Brain pericyte (primary cell): ENCODE results near the gene SSRP1.
A peak's percentile ranks its signal among the peaks of the same experiment; 100 is the strongest.
"Not testable (repeated sequence)": the region's sequence is repeated elsewhere in the genome, so short reads cannot be mapped to it uniquely, and the experiment has no call there.

Source experiments
- DNase-seq: peaks from one replicate; pipeline ENCODE4 v3.0.0-alpha.2; 2012; ENCODE audit warnings: low read depth, low spot score

The SSRP1 gene

DNA sequence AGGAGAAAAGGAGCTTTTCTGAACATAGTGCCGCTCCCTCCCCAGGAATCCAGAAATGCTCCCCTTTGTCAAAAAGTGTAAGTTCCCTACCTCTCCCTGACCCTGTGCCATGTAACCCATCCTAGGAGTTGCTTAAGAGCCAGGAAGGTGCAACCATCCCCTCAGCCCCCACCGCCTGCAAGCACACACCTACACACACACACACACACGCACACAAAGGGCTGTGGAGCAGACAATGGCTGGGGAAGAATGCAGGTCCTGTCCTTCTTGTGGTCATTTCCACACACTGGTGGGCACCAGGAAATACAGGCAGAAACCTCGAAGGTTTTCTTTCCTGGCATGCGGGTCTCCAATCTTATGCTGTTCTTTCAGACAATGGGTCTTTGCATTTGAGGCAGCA is 3.6 kb upstream of the SSRP1 start:
- DNase-seq: no peak

DNA sequence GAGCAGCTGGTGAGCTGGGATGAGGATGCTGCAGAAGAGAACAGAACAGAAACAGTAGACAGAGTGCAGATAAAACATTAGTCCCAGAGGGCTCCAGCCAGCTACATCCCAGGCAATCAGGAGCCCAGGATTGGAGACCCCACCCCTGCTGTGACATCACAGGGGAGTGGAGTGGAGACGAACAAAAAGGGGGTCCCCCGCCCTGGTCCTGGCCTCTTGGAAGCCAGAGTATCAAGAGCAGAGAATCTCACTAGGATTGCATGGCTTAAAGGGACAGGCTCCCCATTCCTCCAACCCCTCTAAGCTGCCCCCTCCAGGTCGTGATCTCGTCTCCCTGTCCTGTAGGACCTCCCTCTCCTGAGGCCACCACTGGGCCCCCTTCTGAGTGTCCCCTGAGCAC is 2.5 kb upstream of the SSRP1 start, which contains the start of gene P2RX3:
Gene P2RX3, plus strand, starts transcription at position 211 of the 400 bp plus-strand sequence. CDS start 199 bp downstream, outside the sequence.
- DNase-seq: no peak

DNA sequence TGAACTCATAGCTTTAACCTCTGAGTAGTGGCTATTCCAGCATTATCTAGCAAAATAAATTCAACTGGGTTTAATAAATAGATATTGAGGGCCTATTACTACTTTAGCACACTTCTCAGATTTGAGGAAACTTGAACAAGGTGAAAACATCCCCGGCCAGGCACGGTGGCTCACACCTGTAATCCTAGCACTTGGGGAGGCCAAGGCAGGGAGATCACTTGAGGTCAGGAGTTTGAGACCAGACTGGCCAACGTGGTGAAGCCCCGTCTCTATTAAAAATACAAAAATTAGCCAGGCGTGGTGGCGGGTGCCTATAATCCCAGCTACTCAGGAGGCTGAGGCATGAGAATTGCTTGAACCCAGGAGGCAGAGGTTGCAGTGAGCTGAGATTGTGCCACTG is 1.2 kb upstream of the SSRP1 start:
- not testable (repeated sequence) for DNase-seq

DNA sequence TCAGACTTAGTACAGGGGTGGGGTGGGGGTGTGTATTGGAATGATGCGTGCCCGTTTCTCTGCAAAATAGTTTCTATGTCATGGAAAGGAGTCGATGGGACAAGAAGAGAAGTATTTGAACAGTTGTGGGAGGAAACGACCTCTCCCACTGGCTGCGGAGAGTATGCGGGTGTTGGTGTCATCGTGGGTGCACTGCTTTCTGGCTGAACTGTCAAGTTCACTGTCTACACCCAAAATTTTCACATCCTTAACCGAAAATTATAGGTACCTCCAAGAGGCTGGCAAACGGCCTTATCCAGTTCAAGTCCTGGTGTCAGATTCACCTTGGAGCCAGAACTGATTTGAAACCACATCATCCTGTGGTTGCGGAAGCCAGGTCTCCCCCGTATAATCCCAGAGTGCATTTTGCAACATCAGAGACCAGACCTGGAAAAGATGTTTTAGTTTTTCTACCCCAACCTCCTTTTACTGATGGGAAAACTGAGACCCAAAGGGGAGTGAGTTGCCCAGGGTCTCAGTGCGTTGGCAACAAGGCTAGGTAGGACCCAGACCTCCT is 497 bp upstream of the SSRP1 start:
- no peak for DNase-seq

DNA sequence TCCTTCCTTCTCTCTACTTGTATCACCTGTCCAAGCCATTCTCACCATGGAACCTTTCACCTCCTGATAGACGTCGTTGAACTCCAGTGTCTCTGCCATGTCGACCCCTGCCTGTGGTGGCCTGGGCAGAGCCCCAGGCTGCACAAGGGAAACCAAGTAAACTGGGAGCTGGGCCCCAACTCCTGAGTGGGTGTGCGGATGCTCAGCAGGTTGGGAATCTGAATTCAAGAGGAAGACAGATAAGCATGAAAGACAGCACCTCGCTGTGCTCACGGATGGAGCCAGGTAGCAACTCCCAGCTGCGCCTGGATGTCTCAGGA is 709 bp downstream of the SSRP1 start:
- DNase-seq: no peak

DNA sequence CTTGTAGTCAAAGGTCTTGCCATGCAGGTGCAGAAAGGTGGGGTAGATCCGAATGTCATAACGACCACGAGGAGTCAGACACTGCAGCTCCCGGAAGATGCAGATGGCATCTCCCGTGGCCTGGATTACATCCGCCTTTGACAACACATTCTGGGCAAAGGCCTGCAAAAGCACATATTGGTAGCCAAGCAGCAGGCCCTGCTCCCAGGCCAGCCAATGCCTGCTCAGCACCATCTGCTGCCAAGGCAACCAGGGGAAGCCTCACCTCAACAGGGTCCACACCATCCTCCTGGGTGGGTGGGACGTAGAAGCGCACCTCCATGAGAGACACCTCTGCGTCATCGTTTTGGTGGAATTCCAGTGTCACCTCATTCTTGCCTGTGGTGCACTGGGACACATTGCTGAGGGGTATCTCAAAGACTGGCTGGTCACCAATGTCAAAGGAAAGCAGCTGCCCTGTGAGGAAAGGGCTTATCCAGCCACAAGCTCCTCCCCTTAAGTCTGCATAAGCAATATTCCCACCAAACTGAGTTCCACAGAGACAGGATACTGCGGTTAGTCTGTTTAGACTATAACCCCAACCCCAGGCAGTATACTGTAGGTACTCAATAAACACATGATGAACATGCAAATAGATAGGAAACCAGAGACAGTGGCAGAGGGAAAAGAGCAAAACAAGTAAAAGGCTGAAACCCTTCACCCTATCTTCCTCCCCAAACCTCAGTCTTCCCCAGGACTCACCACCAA is 2.8 kb downstream of the SSRP1 start:
- DNase-seq: no peak

DNA sequence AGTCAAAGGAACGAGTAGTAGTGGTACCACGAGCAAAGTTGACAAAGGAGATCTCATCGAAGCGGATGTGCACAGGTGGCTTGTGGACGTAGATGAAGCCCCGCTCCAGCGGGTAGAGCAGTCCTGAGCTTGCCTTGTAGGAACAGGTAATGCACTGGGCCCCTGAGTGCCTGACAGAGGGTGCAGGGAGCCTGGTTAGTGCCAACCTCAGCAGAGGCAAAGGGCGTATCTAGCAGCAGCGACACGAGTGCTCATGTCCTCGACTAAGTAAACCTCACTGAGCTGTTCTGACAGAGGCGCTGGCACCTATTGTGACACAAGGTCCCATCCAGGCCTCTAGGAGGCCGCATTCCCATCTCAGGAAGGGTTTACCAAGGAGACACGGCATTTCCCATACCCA is 4.0 kb downstream of the SSRP1 start:
- no peak for DNase-seq

DNA sequence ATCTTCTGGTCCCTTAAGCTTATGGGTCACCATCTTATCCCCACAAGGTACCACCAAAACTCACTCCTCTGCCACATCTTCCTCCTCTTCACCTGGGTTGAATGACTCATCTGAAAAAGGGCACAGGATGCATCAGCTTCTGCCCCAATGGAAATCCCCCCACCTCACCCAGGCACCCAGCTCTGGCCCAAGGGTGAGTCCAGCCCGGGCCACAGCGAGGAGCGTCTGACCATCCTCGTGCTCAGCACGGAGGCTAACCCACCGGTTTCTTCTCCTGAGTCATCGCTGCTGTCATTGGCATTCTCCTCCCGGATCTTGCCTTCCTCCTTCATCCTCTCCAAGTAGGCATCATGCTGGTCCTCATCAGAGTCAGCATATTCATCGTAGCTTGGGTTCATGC is 5.7 kb downstream of the SSRP1 start:
- DNase-seq: no peak

DNA sequence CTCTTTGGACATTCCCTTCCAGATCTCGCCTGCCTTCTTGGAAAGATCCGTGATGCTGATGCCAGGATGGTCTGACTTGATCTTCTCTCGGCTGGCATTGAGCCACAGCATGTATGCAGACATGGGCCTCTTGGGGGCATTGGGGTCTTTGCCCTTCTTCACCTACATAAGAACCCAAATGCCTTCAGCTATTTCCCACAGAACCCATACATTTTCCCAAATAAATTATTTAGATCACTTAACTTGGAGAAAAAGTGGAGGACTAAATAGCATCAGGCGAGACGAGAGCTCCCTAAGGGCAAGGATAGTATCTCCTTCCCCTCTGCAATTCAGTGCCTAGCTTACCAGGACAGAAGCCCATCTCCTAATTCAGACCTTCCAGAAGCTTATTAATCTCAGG is 8.0 kb downstream of the SSRP1 start:
- no peak for DNase-seq

DNA sequence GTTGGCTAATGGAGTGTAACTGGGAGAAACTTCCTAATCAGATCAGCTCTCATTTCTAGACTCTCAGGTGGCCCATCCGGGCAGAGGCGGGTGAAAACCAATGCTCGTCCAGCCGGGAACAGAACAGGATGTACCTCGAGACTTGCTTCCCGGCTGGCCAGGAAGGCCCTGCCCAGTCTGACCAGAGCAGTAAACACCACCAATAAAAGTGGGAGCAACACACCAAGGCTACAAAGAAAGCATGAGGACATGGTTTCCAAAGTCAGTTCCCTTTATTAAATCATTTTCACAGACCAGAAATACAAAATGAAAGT is 10.0 kb downstream of the SSRP1 start:
- no peak for DNase-seq

DNA sequence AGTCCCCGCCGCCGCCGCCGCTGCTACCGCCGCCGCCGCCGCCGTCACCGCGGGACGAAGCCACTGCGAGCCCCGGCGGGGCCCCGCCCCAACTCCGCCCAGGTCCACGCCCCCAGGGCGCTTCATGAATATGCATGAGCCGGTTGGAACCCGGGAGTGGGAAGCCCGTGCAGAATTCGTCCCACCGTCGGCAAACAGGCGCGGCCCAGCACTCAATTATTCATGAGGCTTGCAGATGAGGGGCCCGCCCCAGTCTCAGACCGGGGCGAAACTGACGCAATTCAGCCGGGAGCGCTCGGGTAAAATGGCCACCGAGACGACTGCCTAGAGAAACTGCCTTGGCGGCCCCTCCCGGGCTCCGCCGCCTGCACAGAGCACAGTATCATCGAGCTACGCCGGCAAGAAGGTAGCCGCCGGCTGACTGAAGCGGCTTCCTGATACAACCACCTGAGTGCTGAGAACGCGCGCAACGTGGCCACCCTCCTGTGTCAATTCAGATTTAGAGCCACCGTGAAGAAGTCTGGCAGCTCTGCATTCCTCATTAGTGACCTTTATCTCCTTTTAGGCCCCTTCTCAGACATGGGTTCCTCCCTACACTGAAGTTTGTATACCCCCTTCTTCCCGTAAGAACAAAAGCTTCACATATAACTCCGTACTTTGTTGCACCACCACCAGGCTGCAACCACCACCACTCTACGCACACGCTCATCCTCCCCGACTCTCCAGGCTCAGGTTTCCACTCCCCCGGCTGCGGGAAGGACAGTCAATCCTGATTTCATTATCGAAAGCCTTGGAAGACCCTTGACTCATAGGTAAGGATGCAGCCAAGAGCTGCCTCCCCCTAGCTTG is 10.6 kb downstream of the SSRP1 start, which contains the start of gene TNKS1BP1:
Gene TNKS1BP1, minus strand, starts transcription at position 67 of the 849 bp plus-strand sequence. CDS start 3,067 bp downstream, outside the sequence.
- peak; percentile 85 for DNase-seq

DNA sequence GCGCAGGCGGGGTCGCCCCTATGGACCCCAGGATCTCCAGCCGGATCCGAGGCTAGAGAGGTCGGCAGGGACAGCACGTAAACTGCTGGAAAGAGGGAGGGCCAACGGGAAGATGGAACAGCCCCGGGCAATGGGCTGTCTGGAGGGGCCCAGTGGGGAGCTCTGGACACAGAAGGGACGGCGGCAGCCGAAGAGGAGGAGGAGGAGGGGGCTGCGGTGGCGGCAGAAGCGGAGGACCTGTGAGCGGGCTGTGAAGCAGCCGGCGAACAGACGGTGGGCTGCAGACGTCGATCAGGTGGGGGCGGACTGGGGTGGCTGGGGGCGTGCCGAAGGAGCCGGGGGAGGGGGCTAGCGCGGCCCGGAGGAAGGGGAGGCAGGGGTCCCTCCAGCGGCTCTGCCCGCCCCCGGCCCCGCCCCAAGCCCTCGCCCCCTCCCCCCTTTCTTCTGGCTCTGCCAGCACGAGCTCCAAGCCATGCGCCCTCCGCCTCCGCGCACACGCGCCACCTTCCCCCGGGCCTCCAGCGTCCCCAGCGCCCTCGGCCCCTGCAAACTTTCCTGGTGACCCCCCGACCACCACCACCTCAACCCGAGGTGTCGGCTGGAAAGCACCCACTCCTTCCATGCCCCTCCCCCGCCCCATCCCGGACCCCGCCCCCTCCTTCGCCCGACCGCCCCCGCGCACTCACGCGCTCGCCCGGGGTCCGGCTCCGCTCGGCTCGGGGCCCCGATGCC is 11.4 kb downstream of the SSRP1 start:
- DNase-seq: no peak

DNA sequence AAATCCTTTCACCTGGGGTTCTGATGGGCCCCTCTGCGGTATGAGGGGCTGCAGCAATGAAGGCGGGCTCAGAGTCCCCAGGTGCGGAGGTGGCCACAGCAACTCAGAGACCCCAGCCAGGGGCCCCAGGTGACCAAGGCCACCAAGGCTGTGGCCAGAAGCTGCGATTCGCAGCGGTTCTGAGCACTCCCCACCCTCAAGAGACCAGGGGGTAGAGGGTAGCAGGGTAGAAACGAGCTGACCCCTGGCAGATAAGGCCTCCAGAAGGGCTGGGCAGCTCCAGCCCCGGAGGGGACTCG is 11.9 kb downstream of the SSRP1 start:
- DNase-seq: no peak

DNA sequence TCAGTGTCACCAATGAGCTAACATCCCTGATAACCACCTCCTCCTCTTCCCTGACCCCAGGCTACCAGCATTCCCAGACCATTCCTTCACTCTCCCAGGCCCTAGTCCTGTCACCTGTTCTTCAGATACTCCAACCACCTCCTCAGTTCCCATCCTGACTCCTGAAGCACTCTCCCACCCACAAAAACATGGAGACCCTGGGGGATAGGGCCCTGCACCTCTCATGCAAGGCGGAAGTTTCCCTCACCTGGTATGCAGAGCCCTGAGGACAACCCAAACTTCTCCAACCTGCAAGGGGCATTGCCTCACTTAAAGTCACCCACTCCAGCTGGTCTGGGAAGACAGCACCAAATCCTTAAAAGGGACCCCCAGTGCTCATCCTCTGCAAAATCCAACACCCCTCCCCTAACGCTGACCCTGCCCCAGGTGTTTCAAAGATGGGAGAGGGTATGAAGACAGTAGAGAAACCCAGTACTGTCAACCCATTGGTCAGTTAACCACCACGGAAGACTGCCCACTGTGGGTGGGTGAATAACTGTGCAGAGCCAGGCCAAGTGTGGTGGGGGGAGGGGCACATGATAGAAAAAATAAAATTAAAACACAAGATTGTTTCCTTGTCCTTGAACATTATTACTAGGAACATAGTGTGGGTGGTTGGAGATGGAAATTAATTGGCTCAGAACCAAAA is 12.4 kb downstream of the SSRP1 start:
- no peak for DNase-seq

DNA sequence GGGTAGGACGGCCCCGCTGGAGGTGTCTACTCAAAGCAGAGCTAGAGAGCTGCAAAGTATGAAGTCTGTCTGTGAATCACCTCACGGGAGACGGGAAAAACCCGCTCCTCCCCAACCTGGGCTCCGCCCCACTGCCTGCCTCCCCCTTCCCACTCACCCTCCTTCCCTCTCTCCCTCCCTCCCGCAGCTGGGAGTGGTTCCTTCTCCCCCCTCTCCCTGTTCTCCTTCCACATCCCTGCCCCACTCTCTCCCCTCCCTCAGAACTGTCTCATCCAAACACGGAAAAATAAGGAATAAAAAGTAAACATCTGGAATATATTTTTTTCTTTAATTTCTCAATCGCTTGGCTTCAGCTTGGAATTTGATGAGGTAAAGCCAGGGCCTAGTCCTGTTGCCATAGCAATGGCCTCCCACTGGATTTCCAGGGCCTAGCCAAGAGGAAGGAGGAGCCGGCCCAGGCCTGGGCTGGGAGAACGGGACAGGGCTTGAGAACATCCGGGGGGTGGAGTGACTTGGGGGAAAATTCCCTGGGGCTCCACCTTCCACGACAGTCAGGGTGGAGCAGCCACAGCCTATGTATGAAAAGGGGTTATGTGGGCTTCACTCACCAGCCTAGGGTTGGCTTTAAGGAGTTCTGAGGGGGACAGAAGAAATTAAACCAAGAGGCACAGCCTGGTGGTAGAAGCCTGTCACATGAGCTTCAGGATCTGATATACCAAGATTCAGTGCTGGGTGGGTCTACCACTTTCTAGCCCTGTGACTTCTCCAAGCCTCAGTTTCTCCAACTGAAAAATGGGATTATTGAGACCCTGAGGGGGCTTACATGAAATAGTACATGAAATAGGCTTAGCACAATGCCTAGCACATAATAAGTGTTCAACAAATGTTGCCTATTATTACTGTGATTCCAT is 13.2 kb downstream of the SSRP1 start:
- peak; percentile 67 for DNase-seq

DNA sequence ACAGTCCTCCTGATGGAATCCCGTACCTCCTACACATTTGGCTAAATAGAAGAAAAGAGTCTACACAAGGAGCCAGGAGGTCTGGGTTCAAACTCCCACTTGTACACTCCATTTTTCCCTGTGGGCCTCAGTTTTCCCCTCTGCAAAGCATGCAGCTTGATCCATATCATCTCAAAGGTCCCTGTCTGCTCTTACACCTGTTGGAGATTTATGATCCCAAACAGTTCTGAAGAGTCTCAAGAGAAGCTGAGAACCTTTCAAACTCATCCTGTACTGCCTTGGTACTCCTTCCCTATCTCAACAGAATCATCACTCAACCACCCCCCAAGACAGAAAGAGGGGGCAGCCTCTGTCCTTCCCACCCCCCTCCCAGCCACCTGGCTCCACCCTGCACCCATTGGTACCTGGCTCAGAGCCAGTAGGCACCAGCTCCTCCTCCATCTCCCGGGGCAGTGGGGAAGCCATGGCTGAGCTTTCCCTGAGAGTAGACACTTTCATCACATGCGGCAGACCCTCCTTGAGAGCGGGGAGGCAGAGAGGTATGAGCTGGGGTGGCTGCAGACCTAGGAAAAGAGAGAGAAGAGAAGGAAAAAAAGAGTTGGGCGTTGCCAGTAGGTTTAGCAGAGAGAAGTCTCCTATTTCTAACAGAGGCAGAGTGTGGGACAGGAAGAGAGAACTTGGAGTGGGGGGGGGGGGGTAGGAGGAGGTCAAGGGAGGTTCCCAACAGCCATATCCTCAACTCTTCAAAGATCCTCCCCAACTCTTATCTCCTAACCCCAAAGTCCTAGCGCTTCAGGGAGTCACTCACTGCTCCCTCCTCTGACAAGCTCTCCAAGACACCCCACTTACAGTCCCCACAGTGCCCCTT is 14.1 kb downstream of the SSRP1 start:
- no peak for DNase-seq

DNA sequence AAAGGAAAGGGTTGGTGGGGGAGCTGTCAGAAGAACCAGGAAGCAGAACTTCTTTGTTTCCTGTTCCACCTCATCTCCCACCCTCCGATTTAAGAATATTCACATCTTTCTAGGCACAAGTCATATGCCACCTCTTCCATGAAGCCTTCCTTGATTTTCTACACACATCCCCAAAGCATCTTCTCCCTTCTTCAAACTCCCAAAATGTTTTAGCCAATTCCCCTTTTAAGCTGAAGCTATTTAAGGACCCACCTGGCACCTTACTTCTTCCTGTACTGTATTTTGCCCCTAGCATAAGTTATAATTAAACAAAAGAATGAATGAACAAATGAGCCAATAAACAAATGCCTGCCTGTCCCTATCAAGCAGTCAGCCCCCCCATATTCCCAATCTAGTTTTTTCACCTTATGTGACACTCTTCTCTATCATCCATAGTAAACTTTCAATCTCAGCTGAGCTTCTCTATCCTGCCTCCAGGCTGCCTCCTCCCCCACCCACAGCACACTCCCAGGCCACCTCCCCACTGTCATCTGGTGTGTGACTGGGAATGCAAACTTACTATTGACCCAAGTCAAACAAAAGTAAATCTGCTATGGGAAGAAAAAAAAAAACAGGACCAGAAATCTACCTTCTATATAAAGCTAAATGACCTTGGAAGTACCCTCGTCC is 14.8 kb downstream of the SSRP1 start:
- no peak for DNase-seq

DNA sequence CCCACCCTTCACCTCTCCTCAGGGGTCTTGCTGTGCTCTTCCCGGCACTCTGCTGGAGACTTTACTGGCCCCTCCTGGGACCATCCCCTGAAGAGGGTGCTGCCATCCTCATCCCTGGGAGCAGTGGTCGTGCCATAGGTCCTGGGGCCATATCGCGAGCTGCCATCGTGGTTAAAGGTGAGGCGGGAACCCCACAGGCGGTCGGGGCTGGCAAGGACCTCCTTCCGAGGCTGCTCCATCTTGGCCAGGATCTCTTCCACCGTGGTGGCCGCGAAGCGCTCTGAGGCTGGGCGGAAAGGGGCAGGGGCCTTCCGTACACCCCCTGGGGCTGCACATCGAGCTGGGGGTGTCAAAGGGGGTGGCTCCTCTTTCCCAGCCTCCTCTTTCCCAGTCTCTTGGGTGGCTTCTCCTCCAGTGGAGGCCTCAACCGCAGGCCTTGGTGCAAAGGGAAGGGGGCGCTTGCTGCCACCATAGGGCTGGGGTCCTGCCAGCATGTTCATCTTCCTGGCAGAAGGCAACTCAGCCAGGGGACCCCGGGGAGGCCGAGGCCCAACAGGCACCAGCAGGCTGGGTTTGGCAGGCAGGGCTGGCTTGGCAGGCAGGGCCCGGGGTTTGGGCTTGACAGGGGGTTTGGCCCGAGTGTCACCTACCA is 15.5 kb downstream of the SSRP1 start:
- no peak for DNase-seq

DNA sequence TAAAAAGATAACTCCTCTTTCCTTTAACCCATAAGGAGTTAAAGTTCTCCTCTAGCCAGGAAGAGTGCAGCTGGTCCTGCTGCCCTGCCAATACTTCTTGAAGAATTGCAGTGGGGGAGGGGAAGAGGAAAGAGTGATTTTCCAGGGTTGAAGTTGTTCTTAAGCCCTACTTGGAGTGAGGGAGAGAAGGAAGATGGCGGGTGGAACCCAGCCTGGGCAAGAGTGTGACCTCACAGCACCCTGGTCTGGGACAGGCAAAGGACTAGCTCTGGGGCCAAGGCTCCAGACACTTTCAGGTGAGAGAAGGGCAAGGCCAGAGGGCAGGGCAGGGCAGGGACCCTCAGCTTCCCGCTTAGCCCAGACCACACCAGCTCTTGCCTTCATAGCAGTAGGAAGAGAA is 17.5 kb downstream of the SSRP1 start:
- DNase-seq: no peak
